Eye (tissue), 1 donor: ENCODE results near the gene CCSER1.
"Not testable (repeated sequence)": the region's sequence is repeated elsewhere in the genome, so short reads cannot be mapped to it uniquely, and the experiment has no call there.

ENCODE experiments used
- DNase-seq: peaks from one replicate; pipeline ENCODE4 v3.0.0-alpha.2; 2015

CCSER1 gene

DNA sequence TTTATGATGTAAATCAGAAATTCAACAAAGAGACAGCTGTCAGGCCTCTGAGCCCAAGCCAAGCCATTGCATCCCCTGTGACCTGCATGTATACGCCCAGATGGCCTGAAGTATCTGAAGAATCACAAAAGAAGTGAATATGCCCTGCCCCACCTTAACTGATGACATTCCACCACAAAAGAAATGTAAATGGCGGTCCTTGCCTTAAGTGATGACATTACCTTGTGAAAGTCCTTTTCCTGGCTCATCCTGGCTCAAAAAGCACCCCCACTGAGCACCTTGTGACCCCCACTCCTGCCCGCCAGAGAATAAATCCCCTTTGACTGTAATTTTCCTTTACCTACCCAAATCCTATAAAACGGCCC, 1496.4 kb downstream of the CCSER1 start:
- not testable (repeated sequence) for DNase-seq

GRCh38 chr4:91630054-91630453, 1502.9 kb downstream of the CCSER1 start:
- DNase-seq = no peak

- no peak for DNase-seq
Measured at GRCh38 chr4:91630764-91631163, 1503.6 kb downstream of the CCSER1 start.

DNA sequence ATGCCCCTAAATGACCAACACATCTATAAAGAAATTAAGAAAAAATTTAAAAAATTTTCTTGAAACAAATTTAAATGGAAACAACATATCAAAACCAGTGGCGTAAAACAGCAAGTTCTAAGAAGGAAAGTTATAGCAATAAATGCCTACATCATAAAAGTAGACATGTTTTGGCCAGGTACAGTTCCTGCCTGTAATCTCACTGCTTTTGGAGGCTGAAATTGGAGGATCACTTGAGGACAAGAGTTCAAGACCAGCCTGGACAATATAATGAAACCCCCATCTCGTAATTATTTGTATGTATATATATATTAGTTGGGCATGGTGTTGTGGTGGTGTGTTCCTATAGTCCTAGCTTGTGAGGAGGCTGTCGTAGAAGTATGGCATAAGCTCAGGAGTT, 1504.1 kb downstream of the CCSER1 start:
- no peak for DNase-seq

DNA sequence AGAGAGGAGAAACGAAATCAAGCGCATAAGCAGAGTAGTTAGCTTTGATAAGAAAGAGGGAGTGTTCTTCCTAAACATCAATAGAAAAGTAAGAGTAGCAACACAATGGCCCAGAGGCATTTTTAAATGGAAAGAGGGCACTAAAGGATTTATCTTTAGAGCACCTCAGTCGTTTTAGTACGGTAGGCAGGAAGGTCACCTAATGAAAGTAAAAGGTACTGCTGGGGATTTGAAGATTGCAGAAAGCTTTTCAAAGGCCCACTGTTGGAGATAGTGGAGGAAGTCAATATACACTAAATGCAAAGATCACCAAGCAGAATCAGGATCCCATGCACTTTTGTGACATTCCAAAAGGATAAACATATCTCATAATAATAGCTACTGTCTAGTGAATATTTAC, 1508.9 kb downstream of the CCSER1 start:
- DNase-seq = no peak
